NCI-H2196 treated with DMSO at 0.1 percent for 48 hours (cell line): ENCODE data around the gene ADCY7.

Source experiments
- DNase-seq: peaks from one replicate; lab custom pipeline; 2025; ENCODE audit not compliant: unreplicated experiment; lab: John Stamatoyannopoulos, UW

The ADCY7 gene

GRCh38 chr16:50296807-50297206 lies 30.5 kb downstream of the ADCY7 start:
- no peak for DNase-seq

GRCh38 chr16:50297301-50298074 lies 31.1 kb downstream of the ADCY7 start:
- no peak for DNase-seq

GRCh38 chr16:50298075-50298460 lies 31.7 kb downstream of the ADCY7 start:
- no peak for DNase-seq

GRCh38 chr16:50298591-50299507 lies 32.5 kb downstream of the ADCY7 start:
- no peak for DNase-seq

GRCh38 chr16:50299508-50300105 lies 33.3 kb downstream of the ADCY7 start:
- DNase-seq: no peak

DNA sequence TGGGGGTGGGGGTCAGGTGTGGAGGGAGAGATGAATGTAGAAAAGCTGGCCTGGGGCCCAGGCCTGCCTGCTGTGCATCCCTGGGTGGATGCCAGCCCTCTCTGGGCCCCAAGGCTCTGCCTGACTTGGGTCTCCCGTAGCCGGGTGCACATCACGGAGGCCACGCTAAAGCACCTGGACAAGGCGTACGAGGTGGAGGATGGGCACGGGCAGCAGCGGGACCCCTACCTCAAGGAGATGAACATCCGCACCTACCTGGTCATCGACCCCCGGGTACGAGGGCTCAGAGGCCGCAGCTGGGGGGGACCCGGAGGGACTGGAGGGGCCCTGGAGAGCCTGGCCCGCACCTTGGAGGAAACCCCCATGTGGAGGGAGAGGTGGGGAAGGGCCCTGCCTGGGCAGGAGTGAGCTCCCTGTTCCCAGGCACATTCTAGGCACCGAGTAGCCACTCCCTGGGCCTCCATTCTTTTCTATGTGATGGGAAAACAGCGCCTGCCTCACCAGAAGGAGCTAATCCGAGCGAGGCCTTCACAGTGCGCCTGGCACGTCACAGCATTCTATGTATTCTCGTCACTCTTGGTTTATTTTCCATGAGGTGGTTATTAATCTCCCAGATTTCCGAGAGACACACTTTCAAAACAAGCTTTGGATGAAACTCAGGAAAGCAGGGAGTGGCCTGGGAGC lies 34.7 kb downstream of the ADCY7 start:
- no peak for DNase-seq

DNA sequence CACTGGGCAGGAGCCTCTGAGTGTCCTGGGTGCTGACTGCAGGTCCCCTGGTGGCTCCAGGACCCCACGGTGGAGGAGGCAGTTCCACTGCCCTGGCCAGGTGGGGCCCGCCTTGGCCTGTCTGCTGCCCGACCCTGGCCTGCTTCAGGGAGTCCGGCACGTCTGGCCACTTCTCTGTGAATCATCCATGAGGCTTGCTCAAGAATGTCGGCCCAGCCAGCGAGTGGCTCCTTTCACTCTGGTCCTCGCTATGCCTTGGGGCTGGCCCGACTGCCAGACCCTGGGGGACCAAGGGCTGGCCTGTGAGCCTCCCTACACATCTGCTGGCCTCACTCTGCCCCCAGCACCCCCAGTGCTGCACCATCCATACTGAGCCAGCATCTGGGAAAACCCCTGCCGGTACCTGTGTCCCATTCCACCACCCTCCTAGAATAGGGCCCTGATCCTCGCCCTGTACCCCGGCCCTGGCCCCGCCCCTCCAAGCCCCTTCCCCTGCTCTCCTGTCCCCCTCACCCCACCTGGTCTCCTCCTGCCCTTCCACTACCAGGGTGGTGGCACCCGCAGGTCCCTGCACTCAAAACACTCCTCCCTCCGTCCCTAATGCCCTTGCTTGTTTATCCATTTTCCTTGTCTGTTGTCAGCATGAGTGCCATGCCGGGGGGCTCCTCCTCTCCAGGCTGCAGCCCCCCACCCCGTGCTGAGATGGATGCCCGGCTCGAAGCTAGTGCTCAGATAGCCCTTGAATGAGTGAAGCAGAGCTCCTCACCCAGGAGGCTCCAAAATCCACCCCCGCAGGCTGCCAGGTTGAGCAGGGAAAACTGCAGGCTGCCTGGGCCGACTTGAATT lies 35.5 kb downstream of the ADCY7 start:
- DNase-seq: no peak

DNA sequence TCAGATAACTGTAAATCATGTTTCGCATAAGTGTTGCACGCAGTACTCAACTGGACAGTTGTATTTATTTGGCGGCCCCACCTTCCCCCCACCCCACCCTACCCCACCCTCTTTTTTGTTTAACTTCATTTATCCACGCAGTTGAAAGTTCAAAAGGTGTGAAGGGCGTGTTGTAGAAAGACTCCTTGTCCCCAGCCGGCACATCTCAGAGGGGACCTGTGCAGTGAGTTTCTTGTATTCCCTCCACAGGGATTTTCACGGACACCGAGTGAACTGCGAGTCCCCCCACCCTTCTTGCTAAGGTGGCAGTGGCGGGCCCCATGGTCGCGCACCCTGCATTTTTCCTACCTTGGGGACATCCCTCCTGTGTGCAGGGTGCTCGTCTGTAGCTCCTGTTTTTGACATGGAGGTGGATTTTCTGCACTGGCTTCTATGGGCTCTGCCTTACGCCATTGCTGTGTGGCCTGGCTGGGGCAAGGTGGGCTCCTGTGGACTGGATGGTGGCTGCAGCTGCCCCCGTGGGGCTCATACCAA lies 36.2 kb downstream of the ADCY7 start:
- DNase-seq: no peak

DNA sequence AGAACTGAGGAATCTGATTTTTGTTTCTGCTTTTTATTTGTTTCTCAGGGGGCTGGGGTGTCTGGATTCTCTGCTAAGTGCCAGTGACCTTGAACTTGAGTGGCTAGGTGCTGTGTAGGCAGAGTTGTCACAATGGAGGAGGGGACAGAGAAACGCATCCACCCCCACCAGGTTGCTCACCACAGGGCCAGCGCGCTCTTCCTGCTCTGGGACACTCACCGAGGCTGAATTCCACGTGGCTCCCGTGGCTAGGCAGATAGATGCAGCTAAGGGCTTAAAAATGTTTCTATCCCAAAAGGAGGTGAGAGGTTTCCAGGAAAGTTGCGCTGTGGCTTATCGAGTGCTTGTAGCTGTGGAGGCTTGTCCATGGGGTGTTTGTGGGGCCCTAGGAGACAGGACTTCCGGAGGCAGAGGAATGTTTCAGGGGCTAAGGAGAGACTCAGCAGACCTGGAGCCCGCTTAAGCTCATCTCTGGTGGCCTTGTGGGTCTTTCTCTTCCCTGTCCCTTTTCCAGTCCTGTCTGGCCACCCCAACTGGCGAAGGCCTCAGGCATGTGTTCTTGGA lies 36.8 kb downstream of the ADCY7 start:
- DNase-seq: no peak

DNA sequence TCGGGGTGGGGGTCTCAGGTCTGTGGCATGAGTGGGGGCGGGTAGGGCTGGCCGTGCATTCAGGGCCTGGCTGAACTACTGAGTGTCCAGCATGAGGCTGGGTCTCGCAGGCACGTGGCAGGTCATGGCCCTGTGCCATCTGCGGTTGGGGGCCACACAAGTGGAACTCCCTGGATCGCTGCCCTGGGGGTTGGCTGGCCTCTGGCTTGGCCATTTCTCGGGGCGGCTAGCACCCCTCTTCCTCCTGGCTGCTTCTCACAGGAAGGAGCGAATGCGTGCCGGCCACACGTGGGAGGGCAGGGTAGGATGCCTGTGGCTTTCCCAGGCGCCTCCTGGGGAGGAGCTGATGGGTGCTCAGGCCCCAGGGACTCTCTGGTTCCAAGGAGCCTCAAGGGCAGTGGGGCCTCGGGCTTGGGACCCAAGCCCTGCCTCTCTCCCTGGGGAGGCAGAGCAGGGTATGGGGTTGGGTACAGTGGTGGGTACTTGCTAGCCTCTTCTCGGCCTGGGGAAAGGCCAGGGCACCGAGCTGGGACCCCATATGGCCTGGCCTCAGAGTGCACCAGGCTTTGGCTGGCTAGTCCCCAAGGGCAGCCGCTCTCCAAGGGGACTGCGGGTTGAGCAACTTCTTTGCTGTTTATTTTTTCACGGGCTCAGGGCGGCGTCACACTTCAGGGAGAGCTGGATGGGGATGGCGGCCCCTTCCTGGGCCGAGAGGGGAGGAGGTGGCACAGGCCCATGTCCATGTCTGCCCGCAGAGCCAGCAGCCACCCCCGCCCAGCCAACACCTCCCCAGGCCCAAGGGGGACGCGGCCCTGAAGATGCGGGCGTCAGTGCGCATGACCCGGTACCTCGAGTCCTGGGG lies 37.5 kb downstream of the ADCY7 start:
- DNase-seq: no peak

DNA sequence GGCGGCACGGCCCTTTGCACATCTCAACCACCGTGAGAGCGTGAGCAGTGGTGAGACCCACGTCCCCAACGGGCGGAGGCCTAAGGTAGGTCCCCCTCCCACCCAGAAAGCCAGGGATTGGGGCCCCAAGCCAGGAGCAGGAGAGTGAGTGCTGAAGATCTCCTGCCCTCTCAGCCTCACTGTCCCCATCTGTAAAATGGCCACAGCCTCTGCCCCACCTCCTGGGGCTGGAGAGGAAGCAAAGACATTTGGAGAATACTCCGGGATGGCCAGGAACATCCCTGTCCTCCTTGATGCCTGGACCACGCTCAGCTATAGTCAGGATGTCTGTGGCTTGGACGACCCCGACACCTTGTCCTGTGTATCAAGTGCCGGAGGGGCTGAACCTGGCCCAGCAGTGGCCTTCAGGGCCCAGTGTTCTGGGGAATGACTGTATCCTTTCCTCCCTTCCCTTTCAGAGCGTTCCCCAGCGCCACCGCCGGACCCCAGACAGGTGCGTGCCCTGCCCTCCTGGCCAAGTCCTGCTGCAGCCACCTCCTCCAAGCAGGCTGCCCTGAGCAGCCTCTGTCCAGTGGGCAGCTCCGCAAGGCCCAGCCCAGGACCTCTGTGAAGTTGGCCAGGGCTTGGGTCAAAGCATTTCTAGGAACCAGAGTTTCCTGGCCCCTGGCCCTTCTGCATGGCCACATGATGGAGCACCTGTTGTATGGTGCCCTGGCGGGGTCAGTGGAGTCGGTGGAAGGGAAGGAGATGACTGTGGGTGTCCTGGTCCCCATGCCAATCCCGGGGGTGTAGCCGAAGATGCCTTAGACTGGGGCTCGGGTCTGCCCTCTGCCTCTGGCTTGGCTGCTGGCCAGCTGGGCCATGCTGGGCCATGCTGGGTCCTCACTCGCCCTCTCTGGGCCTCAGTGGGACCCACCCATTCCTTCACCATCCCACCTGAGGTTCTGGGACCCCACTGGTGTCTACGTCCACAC lies 38.4 kb downstream of the ADCY7 start:
- no peak for DNase-seq

DNA sequence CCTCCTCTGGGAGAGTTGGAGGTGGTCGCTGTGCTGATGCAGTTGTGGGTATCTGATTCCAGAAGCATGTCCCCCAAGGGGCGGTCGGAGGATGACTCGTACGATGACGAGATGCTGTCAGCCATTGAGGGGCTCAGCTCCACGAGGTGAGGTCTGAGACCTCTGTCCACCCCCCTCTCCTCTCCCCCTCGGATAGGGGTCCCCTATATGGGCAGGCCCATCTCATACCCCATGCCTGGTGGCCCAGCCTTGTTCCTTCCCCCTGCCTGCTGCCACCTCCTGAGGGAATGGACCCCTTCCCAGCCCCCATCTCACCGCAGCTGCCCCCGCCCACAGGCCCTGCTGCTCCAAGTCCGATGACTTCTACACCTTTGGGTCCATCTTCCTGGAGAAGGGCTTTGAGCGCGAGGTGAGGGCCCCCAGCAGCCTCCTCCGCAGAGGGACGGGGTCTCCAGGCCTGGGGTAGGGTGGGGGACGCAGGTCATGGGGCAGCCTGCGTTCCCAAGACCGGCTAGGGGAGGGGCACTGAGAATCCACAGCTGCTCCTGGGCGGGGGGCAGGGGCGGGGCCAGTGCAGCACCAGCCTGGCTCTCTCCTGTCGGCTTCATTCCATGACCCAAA lies 39.2 kb downstream of the ADCY7 start:
- DNase-seq: no peak

GRCh38 chr16:50306287-50306686 lies 39.9 kb downstream of the ADCY7 start:
- no peak for DNase-seq

GRCh38 chr16:50308237-50308965 lies 42.0 kb downstream of the ADCY7 start:
- no peak for DNase-seq

- no peak for DNase-seq
Observed at GRCh38 chr16:50309156-50309526, 42.8 kb downstream of the ADCY7 start.

- DNase-seq: no peak
Observed at GRCh38 chr16:50309527-50310307, 43.4 kb downstream of the ADCY7 start.
